Mesothelial cell of epicardium (in vitro differentiated cells): ENCODE data around the gene CDC45. TPM values are rescaled to one million over a fixed set of nuclear protein-coding genes. Genes with fewer than 3 reads are reported as not detected.
"Not testable (repeated sequence)": the region's sequence is repeated elsewhere in the genome, so short reads cannot be mapped to it uniquely, and the experiment has no call there.

Experiments used
- DNase-seq, 2 experiments: peaks; one replicate each; pipeline ENCODE4 v3.0.0; 2021; ENCODE audit warnings: low spot score in 2 of 2; ENCODE audit not compliant: unreplicated experiment in 2 of 2
- H3K27ac Mint-ChIP-seq: 2 replicates; pipeline ENCODE4 v1.8.0; 2021; ENCODE audit warnings: mixed read lengths
- H3K27me3 Mint-ChIP-seq: 2 replicates; pipeline ENCODE4 v1.8.0; 2021; ENCODE audit warnings: low read depth, mixed read lengths
- H3K36me3 Mint-ChIP-seq: 2 replicates; pipeline ENCODE4 v1.8.0; 2021; ENCODE audit warnings: mixed read lengths
- H3K4me1 Mint-ChIP-seq: 2 replicates; pipeline ENCODE4 v1.8.0; 2021; ENCODE audit warnings: mixed read lengths
- H3K4me3 Mint-ChIP-seq: 2 replicates; pipeline ENCODE4 v1.8.0; 2021; ENCODE audit warnings: mild to moderate bottlenecking, moderate library complexity, mixed read lengths
- H3K9me3 Mint-ChIP-seq: 2 replicates; pipeline ENCODE4 v1.8.0; 2021; ENCODE audit warnings: mixed read lengths
- total RNA-seq: library from RNA; stranded (reverse); gene quantifications from 3 replicates; pipeline ENCODE4 v1.2.1, GENCODE V29; 2021
- TF ChIP-seq, protein P1 (sequence below): fragments of 200-600 bp; sonication (generic); IDR thresholded peaks from one replicate; pipeline ENCODE4 v1.5.0; 2021; ENCODE audit warnings: antibody characterized with exemption; ENCODE audit not compliant: unreplicated experiment

CDC45 gene
- total RNA-seq, 1 donor from 2014 or later, result 15.3 TPM

DNA sequence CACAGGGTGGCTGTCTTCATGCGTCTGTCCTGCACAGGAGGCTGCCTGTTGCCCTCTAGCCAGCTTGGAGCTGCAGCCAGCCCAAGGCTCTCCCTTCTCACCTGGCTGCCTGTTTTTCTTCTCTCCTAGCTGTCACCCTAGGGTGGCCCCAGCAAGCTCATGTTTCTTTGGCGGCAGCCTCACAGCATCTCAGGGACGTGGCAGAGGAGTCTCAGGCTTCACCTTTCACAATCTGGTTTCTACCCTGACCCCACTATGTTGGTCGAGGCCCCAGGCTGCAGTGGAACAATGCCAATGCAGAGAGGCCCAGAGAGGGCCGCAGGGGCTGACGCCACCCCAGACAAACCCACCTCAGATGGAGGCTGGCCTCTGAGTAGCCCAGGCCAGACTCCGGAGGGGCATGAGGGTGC is 47.0 kb downstream of the CDC45 start:
- no peak overlapping the region for H3K27ac Mint-ChIP-seq
- DNase-seq, result no peak
- peaks cover 12% of the 10 kb centered on the region for H3K4me1 Mint-ChIP-seq
- H3K9me3 Mint-ChIP-seq, result no peaks in the 10 kb centered on the region
- no peak overlapping the region for H3K4me3 Mint-ChIP-seq
- H3K36me3 Mint-ChIP-seq, result no peaks in the 10 kb centered on the region
- H3K27me3 Mint-ChIP-seq, result peaks cover 67% of the 10 kb centered on the region
- TF ChIP-seq, protein P1, sequence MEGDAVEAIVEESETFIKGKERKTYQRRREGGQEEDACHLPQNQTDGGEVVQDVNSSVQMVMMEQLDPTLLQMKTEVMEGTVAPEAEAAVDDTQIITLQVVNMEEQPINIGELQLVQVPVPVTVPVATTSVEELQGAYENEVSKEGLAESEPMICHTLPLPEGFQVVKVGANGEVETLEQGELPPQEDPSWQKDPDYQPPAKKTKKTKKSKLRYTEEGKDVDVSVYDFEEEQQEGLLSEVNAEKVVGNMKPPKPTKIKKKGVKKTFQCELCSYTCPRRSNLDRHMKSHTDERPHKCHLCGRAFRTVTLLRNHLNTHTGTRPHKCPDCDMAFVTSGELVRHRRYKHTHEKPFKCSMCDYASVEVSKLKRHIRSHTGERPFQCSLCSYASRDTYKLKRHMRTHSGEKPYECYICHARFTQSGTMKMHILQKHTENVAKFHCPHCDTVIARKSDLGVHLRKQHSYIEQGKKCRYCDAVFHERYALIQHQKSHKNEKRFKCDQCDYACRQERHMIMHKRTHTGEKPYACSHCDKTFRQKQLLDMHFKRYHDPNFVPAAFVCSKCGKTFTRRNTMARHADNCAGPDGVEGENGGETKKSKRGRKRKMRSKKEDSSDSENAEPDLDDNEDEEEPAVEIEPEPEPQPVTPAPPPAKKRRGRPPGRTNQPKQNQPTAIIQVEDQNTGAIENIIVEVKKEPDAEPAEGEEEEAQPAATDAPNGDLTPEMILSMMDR, result no peak

GRCh38 chr22:19527321-19527721 is 47.6 kb downstream of the CDC45 start:
- Mint-ChIP-seq H3K4me3 (no peak overlapping the region), H3K27me3 (peaks cover 61% of the 10 kb centered on the region), H3K27ac (no peak overlapping the region), H3K36me3 (no peaks in the 10 kb centered on the region), H3K9me3 (no peaks in the 10 kb centered on the region), H3K4me1 (peaks cover 12% of the 10 kb centered on the region)
- TF ChIP-seq, protein P1, result no peak
- no peak for DNase-seq

DNA sequence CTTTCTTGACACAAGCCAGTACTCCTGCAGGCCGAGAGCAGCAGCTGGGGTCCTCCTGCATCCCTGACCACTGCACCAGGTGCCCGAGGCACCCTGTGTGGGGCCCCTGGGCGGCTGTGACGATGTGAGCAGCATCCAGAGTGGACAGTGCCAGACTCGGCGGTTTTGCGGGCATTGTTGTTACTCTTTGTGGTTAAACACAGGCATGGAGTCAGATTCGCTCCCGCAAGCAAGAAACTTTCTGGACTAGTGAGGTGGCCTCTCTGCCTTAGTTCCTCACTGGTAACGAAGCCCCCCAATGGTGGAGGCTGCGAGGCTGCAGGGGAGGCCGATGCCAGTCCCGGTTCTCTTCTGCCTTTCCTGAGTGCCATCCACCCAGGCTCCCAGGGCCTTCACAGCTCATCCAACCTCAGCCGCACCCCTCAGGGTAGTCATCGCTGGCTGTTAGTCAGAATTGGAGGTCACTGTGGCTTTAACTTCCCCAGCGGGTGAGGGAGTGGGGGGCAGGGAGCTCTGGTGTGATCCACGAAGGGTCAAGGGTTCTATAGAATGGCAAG is 48.2 kb downstream of the CDC45 start:
- no peaks in the 10 kb centered on the region for H3K9me3 Mint-ChIP-seq
- H3K36me3 Mint-ChIP-seq, result no peaks in the 10 kb centered on the region
- DNase-seq, result no peak
- no peak overlapping the region for H3K27ac Mint-ChIP-seq
- H3K4me1 Mint-ChIP-seq, result peaks cover 9% of the 10 kb centered on the region
- peaks cover 59% of the 10 kb centered on the region for H3K27me3 Mint-ChIP-seq
- H3K4me3 Mint-ChIP-seq, result no peak overlapping the region
- TF ChIP-seq, protein P1, result no peak

DNA sequence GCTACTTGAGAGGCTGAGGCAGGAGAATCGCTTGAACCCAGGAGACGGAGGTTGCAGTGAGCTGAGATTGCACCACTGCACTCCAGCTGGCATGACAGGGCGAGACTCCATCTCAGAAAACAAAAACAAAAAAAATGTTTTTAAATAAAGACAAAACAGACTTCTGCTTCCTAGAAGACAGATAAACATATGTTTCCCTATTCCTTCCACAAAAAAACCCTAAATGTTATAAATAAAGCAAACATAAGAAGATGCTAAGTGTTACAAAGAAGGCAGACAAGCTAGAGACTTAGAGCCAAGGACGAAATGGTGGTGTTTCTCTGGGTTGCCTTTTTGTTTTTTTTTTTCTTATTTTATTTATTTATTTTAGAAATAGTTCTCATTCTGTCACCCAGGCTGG is 50.1 kb downstream of the CDC45 start:
- no peaks in the 10 kb centered on the region for H3K9me3 Mint-ChIP-seq
- H3K36me3 Mint-ChIP-seq, result no peaks in the 10 kb centered on the region
- peaks cover 47% of the 10 kb centered on the region for H3K27me3 Mint-ChIP-seq
- TF ChIP-seq, protein P1, result no peak
- no peak overlapping the region for H3K27ac Mint-ChIP-seq
- H3K4me3 Mint-ChIP-seq, result no peak overlapping the region
- DNase-seq, result no peak
- H3K4me1 Mint-ChIP-seq, result peaks cover 2% of the 10 kb centered on the region

GRCh38 chr22:19530751-19531150 is 51.0 kb downstream of the CDC45 start:
- no peak overlapping the region for H3K27ac Mint-ChIP-seq
- H3K27me3 Mint-ChIP-seq, result peaks cover 42% of the 10 kb centered on the region
- no peaks in the 10 kb centered on the region for H3K36me3 Mint-ChIP-seq
- TF ChIP-seq, protein P1, result no peak
- no peaks in the 10 kb centered on the region for H3K4me1 Mint-ChIP-seq
- H3K9me3 Mint-ChIP-seq, result no peaks in the 10 kb centered on the region
- H3K4me3 Mint-ChIP-seq, result no peak overlapping the region
- no peak for DNase-seq

DNA sequence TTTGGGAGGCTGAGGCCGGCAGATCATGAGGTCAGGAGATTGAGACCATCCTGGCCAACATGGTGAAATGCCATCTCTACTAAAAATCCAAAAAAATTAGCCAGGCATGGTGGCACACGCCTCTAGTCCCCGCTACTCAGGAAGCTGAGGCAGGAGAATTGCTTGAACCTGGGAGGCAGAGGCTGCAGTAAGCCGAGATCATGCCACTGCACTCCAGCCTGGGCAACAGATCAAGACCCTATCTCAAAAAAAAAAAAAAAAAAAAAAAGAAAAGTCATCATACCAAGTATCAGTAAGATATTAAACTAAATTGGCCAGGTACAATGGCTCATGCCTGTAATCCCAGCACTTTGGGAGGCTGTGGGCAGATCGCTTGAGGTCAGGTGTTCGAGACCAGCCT is 51.6 kb downstream of the CDC45 start:
- H3K4me1 Mint-ChIP-seq, H3K36me3 Mint-ChIP-seq, H3K9me3 Mint-ChIP-seq, H3K27ac Mint-ChIP-seq, DNase-seq, H3K4me3 Mint-ChIP-seq: not testable (repeated sequence)
- H3K27me3 Mint-ChIP-seq, result peaks cover 36% of the 10 kb centered on the region
